Measurements from ENCODE around the gene PRSS2.
"Not testable (repeated sequence)": the region's sequence is repeated elsewhere in the genome, so short reads cannot be mapped to it uniquely, and the experiment has no call there.

The PRSS2 gene

DNA sequence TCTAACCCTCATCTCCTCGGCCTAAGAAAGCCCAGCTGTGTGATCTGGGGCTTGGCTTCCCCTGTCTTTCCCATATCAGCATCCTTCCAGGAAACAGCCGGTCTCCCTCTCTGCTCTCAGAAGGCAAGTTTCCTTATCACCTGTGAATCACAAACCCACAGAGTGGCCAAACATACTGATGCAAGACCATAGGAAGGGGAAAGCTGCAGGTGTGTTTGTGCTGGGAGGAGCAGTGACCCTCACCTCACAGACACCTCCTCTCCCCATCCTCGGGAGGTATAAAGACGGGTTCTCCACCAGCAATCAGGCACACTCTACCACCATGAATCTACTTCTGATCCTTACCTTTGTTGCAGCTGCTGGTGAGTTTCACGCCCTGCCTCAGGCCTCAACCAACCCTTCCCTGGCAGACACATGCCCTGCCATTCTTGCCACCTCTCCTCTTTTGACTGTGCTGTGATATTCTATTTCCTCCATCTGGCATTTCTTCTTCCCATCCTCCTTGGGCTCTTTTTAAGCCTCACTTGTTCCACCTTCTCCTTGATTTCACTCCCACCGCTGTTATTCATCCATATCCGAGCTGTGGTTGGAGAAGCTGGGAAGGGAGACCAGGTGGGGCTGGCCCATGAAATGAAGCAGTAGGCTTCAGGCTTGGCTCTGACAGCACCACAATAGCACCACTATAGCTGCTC, at the start of gene PRSS2:
Gene PRSS2 (plus strand): TSS at position 310 of the 692 bp plus-strand sequence. CDS start 13 bp downstream, at position 323.
- no peak for DNase-seq

- DNase-seq, result no peak
These were observed 49.8 kb upstream of the PRSS2 start for GRCh38 chr7:142720986-142721385.

- no peak for DNase-seq
These were observed 48.4 kb upstream of the PRSS2 start for GRCh38 chr7:142722248-142722794.

GRCh38 chr7:142733271-142733670, 37.5 kb upstream of the PRSS2 start:
- DNase-seq, result no peak

DNA sequence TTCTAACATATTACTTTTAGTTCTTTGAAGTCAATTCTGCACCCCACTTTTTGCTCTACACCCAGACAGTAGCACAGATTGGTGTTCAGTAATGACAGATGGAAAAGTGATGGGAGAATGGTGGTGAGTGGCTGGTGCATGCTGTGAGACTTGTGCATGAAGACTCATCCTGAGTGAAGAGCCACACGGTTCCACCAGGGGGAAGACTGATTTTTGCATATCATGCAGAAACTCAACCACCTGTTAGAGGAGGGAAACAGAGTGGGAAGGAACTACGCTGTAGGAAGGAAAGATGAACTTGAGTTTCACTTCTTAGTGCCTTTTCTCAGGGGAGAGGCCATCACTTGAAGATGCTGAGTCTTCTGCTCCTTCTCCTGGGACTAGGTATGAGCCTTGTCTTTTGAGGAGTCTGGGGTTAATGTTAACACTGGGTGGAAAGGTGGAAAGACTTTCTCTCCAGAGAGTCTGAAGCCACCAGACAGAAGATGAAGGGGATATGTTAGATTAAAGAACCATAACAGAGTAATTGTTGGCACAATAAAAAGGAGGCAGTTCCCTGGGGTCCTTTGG, 30.8 kb upstream of the PRSS2 start:
- no peak for DNase-seq

GRCh38 chr7:142740786-142741185, 30.0 kb upstream of the PRSS2 start:
- DNase-seq, result no peak

DNA sequence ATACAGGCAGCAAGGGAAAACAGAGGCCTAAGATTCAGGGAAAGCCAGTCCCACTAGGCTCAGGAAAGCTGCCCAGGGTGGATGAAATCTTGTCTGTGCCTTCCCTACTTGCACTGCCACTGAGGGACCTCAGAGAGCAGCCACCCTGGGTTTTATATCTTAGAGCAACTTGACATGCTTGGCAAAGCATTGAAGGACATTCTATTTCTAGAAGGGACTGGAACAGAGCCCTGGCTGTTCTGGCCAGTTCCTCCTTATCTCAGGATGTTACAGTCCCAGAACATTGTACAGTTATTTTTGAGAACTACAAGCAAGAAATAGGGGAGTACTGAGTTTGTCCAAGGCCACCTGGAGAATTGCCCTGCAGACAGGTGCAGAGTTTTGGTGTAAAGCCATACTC, 28.8 kb upstream of the PRSS2 start:
- DNase-seq, result not testable (repeated sequence)

DNA sequence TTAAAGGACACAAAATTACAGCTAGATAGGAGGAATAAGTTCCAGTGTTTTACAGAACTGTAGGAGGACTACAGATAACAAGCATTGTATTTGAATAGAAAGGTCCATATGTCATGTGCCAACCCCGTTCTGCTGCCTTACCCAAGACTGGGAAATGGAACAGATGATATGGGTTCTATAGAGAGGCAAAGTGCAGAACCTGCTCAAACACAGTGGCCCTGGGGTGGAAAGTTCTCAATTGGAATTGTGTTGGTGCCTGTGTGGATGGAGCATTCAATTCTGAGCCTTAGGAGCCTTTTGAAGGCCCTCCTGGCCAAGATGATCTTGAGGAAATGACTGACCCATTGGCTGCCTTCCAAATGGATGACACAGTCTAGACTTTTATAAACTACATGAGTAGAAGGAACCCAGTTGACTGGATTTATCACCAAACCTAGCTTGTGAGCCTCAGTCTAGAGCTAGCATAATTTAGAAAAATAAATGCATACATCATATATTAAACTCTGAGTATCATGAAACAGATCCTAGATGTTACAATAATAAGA, 25.6 kb upstream of the PRSS2 start:
- no peak for DNase-seq

DNA sequence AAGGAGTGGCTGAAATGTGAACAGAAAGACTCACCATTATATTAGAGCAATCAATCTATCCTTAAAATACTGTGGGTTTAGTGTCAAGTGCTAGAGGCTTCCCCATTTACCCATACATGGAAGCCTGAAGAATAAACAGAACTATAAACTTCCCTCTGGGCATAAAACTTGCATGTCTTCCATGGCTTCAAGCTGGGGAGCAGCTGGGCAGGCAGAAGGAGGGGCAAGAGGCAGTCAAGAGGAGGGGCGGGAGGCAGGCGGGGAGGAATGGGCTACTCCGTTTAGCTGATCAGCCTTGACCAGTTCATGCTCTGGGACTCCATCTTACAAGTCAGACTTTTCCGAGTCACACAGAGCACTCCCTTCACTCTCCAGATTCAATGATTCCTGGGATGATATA, 25.0 kb upstream of the PRSS2 start:
- no peak for DNase-seq

DNA sequence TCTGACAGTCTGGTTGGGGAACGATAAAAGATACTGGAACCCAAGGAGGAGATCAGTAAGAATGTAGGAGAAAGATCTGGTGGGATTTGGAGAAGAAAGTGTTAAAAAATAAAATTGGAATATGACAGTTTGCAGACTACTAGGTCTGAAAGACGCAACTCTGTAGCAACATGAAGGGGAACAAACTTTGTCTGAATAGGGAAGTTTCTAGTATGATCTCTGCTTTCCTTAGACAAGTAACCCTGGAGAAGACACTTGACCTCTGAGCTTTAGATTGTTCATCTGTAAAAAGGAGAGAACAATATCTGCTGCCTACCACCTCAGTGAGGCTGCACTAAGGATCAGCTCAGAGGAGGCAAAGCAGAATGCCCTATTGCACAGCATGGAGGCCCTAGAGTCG, 24.5 kb upstream of the PRSS2 start:
- DNase-seq, result no peak

DNA sequence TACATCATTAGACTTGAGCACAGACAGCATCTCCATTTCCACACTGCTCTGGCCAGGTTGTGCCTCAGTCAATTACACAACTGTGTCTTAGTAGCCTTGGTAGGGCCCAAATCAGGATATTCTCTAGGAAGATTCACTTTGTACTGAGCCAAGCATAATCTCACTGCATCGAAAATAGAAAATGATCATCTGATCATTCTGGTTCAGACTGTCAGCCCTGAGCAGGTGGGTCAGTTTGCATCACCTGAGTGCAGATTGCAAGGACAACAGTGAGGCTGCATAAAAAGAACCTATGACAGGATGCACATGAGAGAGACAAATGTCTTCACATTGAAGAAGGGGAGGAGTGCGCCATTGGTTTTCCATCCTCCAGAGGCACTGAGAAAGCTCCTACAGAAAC, 22.4 kb upstream of the PRSS2 start:
- not testable (repeated sequence) for DNase-seq

DNA sequence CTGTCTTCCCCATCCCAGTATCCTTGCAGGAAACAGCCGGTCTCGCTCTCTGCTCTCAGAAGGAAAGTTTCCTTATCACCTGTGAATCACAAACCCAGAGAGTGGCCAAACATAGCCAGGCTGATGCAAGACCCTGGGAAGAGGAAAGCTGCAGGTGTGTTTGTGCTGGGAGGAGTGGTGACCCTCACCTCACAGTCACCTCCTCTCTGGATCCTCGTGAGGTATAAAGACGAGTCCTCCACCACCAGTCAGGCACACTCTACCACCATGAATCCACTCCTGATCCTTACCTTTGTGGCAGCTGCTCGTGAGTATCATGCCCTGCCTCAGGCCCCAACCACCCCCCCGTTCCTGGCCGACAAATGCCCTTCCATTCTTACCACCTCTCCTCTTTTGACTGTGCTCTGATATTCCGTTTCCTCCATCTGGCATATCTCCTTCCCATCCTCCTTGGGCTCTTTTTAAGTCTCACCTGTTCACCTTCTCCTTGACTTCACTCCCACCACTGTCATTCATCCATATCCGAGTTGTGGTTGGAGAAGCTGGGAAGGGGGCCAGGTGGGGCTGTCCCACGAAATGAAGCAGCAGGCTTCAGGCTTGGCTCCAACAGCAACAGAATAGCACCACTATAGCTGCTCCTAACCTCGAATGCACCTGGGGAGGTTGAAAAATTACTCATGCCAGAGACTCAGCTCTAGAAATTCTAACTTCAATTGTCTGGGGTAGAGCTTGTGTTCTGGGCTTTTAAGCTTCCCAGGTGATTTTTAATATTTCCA, 21.4 kb upstream of the PRSS2 start, which contains the start of gene PRSS1:
Gene PRSS1 (plus strand): TSS at position 255 of the 776 bp plus-strand sequence. CDS start 13 bp downstream, at position 268.
- DNase-seq, result no peak

DNA sequence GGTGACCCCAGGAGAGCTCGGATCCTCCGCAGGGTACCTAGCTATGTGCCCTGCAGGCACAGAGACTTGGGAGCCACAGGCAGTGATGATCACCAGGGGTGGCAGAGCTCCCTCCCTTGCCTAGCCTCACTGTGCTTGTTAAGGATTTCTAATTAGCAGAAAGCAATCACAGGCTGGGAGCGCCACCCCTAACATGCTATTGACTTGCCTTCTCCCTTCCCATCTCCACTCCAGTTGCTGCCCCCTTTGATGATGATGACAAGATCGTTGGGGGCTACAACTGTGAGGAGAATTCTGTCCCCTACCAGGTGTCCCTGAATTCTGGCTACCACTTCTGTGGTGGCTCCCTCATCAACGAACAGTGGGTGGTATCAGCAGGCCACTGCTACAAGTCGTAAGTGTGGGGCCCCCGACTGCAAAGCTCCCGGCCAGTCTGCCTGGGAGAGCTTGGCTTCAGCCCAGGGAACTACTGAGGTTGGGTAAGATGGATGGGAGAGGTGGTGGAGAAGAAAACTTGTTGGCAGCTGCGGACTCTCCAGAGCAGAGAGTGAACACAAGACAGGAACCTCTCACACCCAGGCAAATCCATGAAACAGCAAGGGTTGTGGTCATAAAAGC, 20.3 kb upstream of the PRSS2 start:
- no peak for DNase-seq

DNA sequence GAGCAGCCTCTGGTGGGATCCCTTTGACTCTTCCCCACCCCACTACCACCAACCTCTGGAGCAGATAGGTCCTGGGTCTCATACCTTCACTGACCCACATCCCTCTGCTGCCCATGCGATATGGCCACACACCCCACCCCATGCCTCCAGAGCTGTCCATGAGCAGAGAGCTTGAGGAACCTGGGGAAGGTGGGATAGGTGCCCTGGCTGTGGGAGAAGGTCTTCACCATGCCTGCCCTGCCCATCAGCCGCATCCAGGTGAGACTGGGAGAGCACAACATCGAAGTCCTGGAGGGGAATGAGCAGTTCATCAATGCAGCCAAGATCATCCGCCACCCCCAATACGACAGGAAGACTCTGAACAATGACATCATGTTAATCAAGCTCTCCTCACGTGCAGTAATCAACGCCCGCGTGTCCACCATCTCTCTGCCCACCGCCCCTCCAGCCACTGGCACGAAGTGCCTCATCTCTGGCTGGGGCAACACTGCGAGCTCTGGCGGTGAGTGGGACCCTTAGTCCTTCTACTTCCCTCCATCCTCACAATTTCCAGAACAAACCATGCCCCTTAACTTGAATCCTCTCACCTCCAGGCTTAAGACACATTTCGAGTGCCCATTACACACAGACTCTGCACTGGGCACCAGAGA, 19.1 kb upstream of the PRSS2 start:
- DNase-seq, result not testable (repeated sequence)

- DNase-seq, result no peak
These were observed 18.2 kb upstream of the PRSS2 start for GRCh38 chr7:142752376-142753225.

DNA sequence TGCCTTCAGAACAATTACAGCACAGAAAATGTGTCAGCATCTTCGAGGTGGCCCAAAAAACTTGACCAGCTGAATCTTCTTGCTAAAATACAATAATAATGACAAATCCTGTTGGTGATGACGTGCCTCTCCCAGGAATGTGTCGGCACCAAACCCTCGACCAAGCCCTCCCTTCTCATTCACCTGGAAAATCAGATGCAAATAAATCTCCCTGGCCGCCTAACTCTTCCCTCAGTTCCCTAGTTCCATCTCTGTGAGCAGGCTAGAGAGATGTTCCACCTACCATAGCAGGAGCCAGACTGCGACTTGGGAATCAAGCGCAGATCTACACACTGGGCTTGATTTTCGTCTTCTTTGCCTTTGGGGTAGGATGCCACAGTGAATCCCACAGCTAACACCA, 17.4 kb upstream of the PRSS2 start:
- no peak for DNase-seq

- DNase-seq, result not testable (repeated sequence)
These were observed 16.8 kb upstream of the PRSS2 start for GRCh38 chr7:142753925-142754491.

DNA sequence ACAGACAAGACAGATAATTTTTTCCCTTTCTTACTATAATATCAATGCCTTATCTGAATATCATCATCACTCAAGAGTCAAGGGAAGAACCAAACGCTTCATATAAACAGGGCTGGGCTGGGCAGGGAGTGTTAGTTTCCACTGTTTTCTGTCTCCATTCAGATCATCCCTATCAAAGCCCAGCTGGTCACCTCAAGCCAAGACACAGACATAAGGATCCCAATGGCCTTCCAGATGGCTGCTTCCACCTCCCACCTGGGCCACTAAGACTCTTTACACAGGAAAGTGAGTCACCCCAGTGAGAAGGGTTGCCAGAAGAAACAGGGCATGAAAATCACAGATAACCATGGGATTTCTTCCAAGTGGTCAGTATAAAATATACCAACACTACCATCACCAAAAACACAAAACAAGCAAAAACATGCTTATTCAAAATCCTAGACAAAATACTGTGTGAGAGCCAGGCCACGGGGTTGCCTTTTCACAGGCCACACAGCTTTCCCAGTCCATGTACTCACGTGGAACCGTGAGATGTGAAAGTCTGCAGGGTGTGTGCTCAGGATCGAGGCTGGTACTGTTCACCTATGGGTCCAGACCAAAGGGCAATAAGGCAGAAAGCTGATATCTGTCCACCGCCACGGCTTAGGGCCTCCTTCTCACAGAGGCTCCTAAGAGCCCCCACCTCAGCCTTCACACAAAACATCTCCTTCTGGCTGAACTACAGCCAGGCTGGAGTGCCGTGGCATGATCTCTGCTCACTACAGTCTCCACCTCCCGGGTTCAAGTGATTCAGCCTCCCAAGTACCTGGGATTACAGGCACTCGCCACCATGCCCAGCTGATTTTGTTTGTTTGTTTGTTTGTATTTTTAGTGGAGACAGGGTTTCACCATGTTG, 15.8 kb upstream of the PRSS2 start:
- no peak for DNase-seq

- not testable (repeated sequence) for DNase-seq
These were observed 12.5 kb upstream of the PRSS2 start for GRCh38 chr7:142758312-142758711.

GRCh38 chr7:142759433-142759832, 11.3 kb upstream of the PRSS2 start:
- no peak for DNase-seq

All from stimulated activated CD4-positive, alpha-beta T cell treated with anti-CD3 and anti-CD28 coated beads, Interleukin-2, amount 100 ng/mL, for 24 hours (primary cell).